Endodermal cell (in vitro differentiated cells): ENCODE results near the gene ERCC8. TPM values are rescaled to one million over a fixed set of nuclear protein-coding genes. Genes with fewer than 3 reads are reported as not detected.
"Not testable (repeated sequence)": the region's sequence is repeated elsewhere in the genome, so short reads cannot be mapped to it uniquely, and the experiment has no call there.

Source experiments
- DNase-seq: peaks from one replicate; pipeline ENCODE4 v3.0.0-alpha.2; 2017
- H3K27ac ChIP-seq: 2 replicates; pipeline ENCODE4 v1.5.1; 2013; ENCODE audit warnings: mild to moderate bottlenecking, low read depth, low read length, moderate library complexity
- H3K27me3 ChIP-seq: 2 replicates; pipeline ENCODE4 v1.6.1; 2013; ENCODE audit warnings: mild to moderate bottlenecking, low read length, moderate library complexity; ENCODE audit not compliant: insufficient read depth, control insufficient read depth, poor library complexity, severe bottlenecking
- H3K36me3 ChIP-seq: 2 replicates; pipeline ENCODE4 v1.7.0; 2013; ENCODE audit warnings: mild to moderate bottlenecking, low read length, moderate library complexity; ENCODE audit not compliant: control insufficient read depth, insufficient read depth
- H3K4me1 ChIP-seq: one replicate; pipeline ENCODE4 v1.7.0; 2013; ENCODE audit warnings: low read length; ENCODE audit not compliant: control insufficient read depth, insufficient read depth
- H3K4me3 ChIP-seq: 2 replicates; pipeline ENCODE4 v1.5.1; 2013; ENCODE audit warnings: mild to moderate bottlenecking, low read length, moderate library complexity
- H3K9ac ChIP-seq: 2 replicates; pipeline ENCODE4 v1.6.1; 2013; ENCODE audit warnings: mild to moderate bottlenecking, low read length, moderate library complexity; ENCODE audit not compliant: poor library complexity, severe bottlenecking; ENCODE audit errors: extremely low read depth
- H3K9me3 ChIP-seq: 2 replicates; pipeline ENCODE4 v1.6.1; 2013; ENCODE audit warnings: mild to moderate bottlenecking, low read length, moderate library complexity; ENCODE audit not compliant: control insufficient read depth
- H3K27ac Mint-ChIP-seq: 2 replicates; pipeline ENCODE4 v1.8.0; 2020; ENCODE audit warnings: mixed read lengths
- H3K27me3 Mint-ChIP-seq: 2 replicates; pipeline ENCODE4 v1.8.0; 2021; ENCODE audit warnings: mild to moderate bottlenecking, mixed read lengths; ENCODE audit not compliant: insufficient read depth
- H3K36me3 Mint-ChIP-seq: 2 replicates; pipeline ENCODE4 v1.8.0; 2020; ENCODE audit warnings: low read depth, mixed read lengths
- H3K4me1 Mint-ChIP-seq: 2 replicates; pipeline ENCODE4 v1.8.0; 2020; ENCODE audit warnings: mixed read lengths
- H3K4me3 Mint-ChIP-seq: 2 replicates; pipeline ENCODE4 v1.8.0; 2020; ENCODE audit warnings: mild to moderate bottlenecking, moderate library complexity, mixed read lengths
- H3K9me3 Mint-ChIP-seq: 2 replicates; pipeline ENCODE4 v1.8.0; 2020; ENCODE audit warnings: mild to moderate bottlenecking, mixed read lengths
- CTCF ChIP-seq: fragments of 200-600 bp; sonication (generic); conservative IDR thresholded peaks from 2 replicates; pipeline ENCODE4 v1.5.0; 2021; ENCODE audit warnings: antibody characterized with exemption, mild to moderate bottlenecking
- WGBS, 2 experiments: methylation state at CpG; one replicate each; pipeline versions ENCODE4 v1.1.5 to v1.1.7; 2013; ENCODE audit warnings: missing lambda C conversion rate in 2 of 2, mixed read lengths in 1 of 2; ENCODE audit not compliant: insufficient coverage in 1 of 2, insufficient read length in 1 of 2; 5-methylcytosine and 5-hydroxymethylcytosine counted together
- total RNA-seq, 2 donors: library from RNA; stranded (reverse); fragmentation: NEBNext Ultra II Directional in 1 of 2; extraction: Animal tissue kit (Norgen Biotek cat#: 25700) in 1 of 2; gene quantifications; 2 replicates in 1 of 2; 3 replicates in 1 of 2; pipeline ENCODE4 v1.2.1, GENCODE V29; 2021

ERCC8 gene
- total RNA-seq, 2 donors from 2014 or later, result 14.7 to 19.2 TPM

- Mint-ChIP-seq H3K4me3 (no peak overlapping the region), H3K27me3 (no peaks in the 10 kb centered on the region), H3K9me3 (peaks cover 28% of the 10 kb centered on the region), H3K36me3 (peaks cover 8% of the 10 kb centered on the region), H3K4me1 (no peaks in the 10 kb centered on the region), H3K27ac (no peak overlapping the region)
- H3K36me3 ChIP-seq, result no peaks in the 10 kb centered on the region
- peaks cover 26% of the 10 kb centered on the region for H3K9me3 ChIP-seq
- no peak for DNase-seq
- H3K27me3 ChIP-seq, result no peaks in the 10 kb centered on the region
- no peaks in the 10 kb centered on the region for H3K4me1 ChIP-seq
- no peak overlapping the region for H3K27ac ChIP-seq
- no peak overlapping the region for H3K4me3 ChIP-seq
- no peak overlapping the region for H3K9ac ChIP-seq
- no peak for TF ChIP-seq CTCF
- WGBS, 2 experiments, result 92 to 94% methylated on average over 2 to 3 of the region's 3 CpGs
Observed at GRCh38 chr5:60870857-60871256, 74.0 kb downstream of the ERCC8 start.

DNA sequence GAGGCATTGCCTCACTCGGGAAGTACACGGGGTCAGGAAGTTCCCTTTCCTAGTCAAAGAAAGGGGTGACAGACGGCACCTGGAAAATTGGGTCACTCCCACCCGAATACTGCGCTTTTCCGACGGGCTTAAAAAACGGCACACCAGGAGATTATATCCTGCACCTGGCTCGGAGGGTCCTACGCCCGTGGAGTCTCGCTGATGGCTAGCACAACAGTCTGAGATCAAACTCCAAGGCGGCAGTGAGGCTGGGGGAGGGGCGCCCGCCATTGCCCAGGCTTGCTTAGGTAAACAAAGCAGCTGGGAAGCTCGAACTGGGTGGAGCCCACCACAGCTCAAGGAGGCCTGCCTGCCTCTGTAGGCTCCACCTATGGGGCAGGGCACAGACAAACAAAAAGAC is 84.3 kb downstream of the ERCC8 start:
- not testable (repeated sequence) for H3K36me3 ChIP-seq, H3K9me3 ChIP-seq
- 91% methylated on average over 16 of the region's 16 CpGs; no CpG with 5 or more reads in 1 of the 2 experiments for WGBS, 2 experiments

DNA sequence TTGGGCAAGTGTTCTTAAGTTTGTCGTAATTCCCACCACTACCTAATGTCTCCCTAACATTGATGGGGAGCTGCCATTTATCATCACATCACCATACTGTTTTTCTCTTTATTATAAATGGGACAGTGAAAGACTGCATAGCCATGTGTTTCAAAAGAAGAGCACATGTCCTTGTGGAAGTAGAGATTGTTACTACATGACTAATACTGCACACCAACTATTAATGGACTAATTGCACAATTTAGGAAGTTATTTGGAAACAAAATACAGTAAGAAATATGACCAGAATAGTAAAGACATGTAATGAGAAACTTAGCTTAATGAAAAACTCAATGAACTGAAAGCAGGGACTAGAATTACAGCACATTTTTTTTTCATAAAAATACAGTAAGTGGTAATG is 88.8 kb downstream of the ERCC8 start:
- TF ChIP-seq CTCF, result no peak
- WGBS, 2 experiments, result 95% methylated on average over 1 of the region's 1 CpG; no CpG with 5 or more reads in 1 of the 2 experiments
- no peaks in the 10 kb centered on the region for H3K36me3 ChIP-seq
- no peak overlapping the region for H3K27ac Mint-ChIP-seq
- H3K27me3 ChIP-seq, result peaks cover 38% of the 10 kb centered on the region
- H3K9ac ChIP-seq, result no peak overlapping the region
- H3K27me3 Mint-ChIP-seq, result peaks cover 12% of the 10 kb centered on the region
- H3K27ac ChIP-seq, result no peak overlapping the region
- H3K9me3 ChIP-seq, result peaks cover 5% of the 10 kb centered on the region
- H3K36me3 Mint-ChIP-seq, result peaks cover 2% of the 10 kb centered on the region
- no peaks in the 10 kb centered on the region for H3K4me1 Mint-ChIP-seq
- DNase-seq, result no peak
- H3K4me1 ChIP-seq, result peaks cover 3% of the 10 kb centered on the region
- peaks cover 23% of the 10 kb centered on the region for H3K9me3 Mint-ChIP-seq
- H3K4me3 Mint-ChIP-seq, result no peak overlapping the region
- H3K4me3 ChIP-seq, result no peak overlapping the region

More for the DNA sequence above, 84.3 kb downstream of the ERCC8 start:
- not testable (repeated sequence) for H3K27ac ChIP-seq, H3K4me3 ChIP-seq, H3K9ac ChIP-seq, H3K4me1 Mint-ChIP-seq, DNase-seq, H3K4me3 Mint-ChIP-seq, H3K27ac Mint-ChIP-seq, H3K36me3 Mint-ChIP-seq, H3K4me1 ChIP-seq
- peaks cover 12% of the 10 kb centered on the region for H3K27me3 ChIP-seq
- peaks cover 38% of the 10 kb centered on the region for H3K9me3 Mint-ChIP-seq
- peaks cover 11% of the 10 kb centered on the region for H3K27me3 Mint-ChIP-seq

DNA sequence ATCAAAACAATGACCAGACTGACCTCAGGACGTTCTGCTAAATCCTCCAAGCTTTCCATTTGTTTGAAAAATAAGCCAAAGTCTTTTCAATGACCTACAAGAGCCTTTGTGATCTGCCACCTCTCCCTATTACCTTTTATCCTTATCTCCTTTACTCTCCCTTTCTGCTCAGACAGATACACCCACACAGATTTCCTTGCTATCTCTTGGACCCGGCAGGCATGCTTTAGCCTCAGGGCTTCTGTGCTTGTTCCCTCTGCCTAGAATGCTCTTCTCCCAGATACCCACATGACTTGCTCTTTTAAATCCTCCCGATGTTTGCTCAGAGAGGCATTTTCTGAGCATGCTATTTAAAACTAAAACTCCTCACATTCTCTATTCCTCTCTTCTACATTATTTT is 91.9 kb downstream of the ERCC8 start:
- no peaks in the 10 kb centered on the region for H3K4me1 Mint-ChIP-seq
- Histone ChIP-seq H3K36me3 (no peaks in the 10 kb centered on the region), H3K9ac (no peak overlapping the region), H3K4me3 (no peak overlapping the region), H3K27ac (no peak overlapping the region), H3K4me1 (peaks cover 3% of the 10 kb centered on the region), H3K9me3 (peaks cover 4% of the 10 kb centered on the region), H3K27me3 (peaks cover 65% of the 10 kb centered on the region)
- DNase-seq, result no peak
- 16 to 24% methylated on average over 3 of the region's 3 CpGs for WGBS, 2 experiments
- TF ChIP-seq CTCF, result no peak
- no peak overlapping the region for H3K4me3 Mint-ChIP-seq
- H3K36me3 Mint-ChIP-seq, result no peaks in the 10 kb centered on the region
- H3K9me3 Mint-ChIP-seq, result peaks cover 6% of the 10 kb centered on the region
- H3K27ac Mint-ChIP-seq, result no peak overlapping the region
- H3K27me3 Mint-ChIP-seq, result peaks cover 19% of the 10 kb centered on the region
